ENCODE data around the gene MAP2K2.

MAP2K2 gene

GRCh38 chr19:4099041-4099764, 24.7 kb downstream of the MAP2K2 start:
- no peak for DNase-seq

GRCh38 chr19:4098493-4098892, 25.4 kb downstream of the MAP2K2 start:
- no peak for DNase-seq

DNA sequence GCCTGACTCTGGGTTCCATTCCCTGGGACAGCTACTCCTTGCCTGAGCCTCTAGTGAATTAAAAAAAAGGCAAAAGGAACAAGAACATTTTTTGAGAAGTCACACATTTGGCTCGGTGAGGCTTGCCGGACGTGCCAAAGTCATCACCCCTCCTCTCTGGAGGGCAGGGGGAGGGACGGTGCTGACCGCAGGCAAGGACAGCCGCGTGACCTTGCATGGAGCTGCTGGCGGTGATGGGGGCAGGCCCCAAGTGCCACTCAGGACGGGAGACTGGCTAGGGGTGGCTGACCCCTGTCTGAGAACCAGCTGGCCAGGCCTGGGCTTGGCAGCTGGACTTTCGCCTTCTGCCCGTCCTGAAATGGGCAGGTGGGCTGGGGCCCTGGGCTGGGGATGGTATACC, 26.4 kb downstream of the MAP2K2 start:
- DNase-seq: no peak

GRCh38 chr19:4096049-4096892, 27.7 kb downstream of the MAP2K2 start:
- no peak for DNase-seq

DNA sequence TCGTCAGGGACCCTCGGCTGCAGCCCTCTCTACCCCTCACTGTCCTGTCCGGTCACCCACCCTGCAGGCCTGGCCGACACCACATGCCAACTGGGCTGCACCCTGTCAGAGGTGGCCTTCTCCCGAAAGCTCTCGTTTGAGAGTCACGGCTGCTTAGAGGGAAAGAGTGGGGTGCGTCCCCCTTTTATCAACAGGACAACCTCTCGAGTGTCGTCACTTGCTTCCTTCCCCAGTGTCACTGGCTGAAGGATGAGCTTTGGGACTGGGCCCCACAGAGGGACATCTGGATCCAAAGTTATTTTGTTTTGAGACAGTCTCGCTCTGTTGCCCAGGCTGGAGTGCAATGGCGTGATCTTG, 28.5 kb downstream of the MAP2K2 start:
- DNase-seq: no peak

- no peak for DNase-seq
These were observed 29.0 kb downstream of the MAP2K2 start for GRCh38 chr19:4094761-4095487.

- DNase-seq: no peak
These were observed 29.6 kb downstream of the MAP2K2 start for GRCh38 chr19:4094291-4094690.

GRCh38 chr19:4093643-4094175, 30.2 kb downstream of the MAP2K2 start:
- DNase-seq: no peak

GRCh38 chr19:4090356-4091220, 33.3 kb downstream of the MAP2K2 start:
- no peak for DNase-seq

DNA sequence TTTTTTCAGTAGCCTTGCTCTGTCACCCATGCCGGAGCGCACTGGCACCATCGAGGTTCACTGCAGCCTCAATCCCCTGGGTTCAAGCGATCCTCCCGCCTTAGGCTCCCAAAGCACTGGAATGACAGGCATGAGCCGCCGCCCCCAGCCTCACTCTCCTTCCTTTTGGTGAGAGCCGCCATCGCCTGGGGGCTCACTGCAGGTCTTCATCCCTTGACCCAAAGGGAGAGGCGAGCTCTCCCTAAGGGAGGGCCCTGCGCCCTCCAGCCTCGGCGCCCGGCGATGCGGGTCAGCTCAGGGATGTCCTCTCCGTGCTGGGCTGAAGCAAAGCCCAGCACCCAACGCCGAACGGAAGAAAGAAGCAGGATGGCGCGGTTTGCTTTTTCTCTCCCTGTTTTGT, 34.0 kb downstream of the MAP2K2 start:
- no peak for DNase-seq

GRCh38 chr19:4089400-4089908, 34.5 kb downstream of the MAP2K2 start:
- peak; percentile 65 to 73 for DNase-seq

- DNase-seq: peak in 1 of 2 experiments; percentile 39
These were observed 34.9 kb downstream of the MAP2K2 start for GRCh38 chr19:4088975-4089374.

GRCh38 chr19:4087787-4088679, 35.9 kb downstream of the MAP2K2 start:
- DNase-seq: no peak

- no peak for DNase-seq
These were observed 37.5 kb downstream of the MAP2K2 start for GRCh38 chr19:4086411-4086867.

GRCh38 chr19:4084547-4084877, 39.4 kb downstream of the MAP2K2 start:
- no peak for DNase-seq

DNA sequence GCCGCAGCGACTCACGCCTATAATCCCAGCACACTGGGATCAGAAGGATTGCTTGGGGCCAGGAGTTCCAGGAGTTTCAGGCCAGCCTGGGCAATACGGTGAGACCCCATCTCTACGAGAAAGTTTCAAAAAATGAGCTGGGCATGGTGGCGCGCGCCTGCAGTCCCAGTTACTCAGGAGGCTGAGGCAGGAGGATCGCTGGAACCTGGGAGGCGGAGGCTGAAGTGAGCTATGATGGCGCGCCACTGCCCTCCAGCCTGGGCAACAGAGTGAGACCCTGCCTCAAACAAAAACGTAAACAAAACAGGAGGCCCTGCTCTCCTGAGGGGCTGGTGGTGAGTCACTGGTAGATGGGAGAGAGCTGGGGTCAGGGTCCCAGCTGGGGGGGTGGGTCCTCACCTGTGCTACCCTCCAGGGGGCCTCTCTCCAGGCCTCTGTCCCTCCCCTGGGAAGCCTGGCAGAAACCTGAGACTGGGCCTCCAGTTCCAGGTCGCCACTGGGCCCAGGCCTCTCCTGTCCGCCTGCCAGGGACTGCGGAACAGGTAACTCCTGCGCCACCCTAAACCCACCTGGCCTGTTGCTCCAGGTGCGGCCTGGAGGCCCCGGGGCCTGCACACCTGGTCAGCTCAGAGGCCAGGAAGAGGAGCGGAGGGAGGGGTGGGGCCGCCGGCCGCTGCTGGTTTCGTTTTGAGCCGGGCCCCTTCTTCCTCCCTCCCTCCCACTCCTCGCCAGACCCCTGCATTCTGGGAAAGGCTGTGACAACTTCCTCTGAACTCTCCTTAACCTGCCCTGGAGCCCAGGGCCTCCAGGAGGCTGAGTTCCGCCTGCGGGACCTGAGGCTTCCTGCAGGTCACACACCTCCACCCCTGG, 40.0 kb downstream of the MAP2K2 start:
- DNase-seq: peak in 1 of 2 experiments; percentile 46

GRCh38 chr19:4082172-4082571, 41.8 kb downstream of the MAP2K2 start:
- DNase-seq: no peak

- DNase-seq: no peak
These were observed 42.3 kb downstream of the MAP2K2 start for GRCh38 chr19:4081441-4082129.

DNA sequence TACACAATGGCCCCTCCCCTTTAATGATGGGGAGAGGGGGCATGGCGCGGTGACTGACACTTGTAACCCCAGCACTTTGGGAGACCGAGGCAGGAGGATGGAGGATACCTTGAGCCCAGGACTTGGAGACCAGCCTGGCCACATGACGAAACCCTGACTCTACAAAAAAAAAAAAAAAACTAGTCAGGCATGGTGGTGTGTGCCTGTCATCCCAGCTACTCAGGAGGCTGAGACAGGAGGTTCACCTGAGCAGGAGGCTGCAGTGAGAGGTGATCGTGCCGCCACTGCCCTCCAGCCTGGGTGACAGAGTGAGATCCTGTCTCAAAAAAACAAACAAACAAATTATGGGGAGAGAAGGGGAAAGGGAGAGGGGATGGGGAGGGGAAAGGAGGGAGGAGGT, 43.4 kb downstream of the MAP2K2 start:
- DNase-seq: no peak

All from activated CD4-positive, alpha-beta T cell treated with anti-CD3 and anti-CD28 coated beads, Interleukin-2, amount 50 U/mL, for 48 hours (primary cell).